GM23338 (cell line): ENCODE data around the gene SEMA5A. TPM values are rescaled to one million over a fixed set of nuclear protein-coding genes. Genes with fewer than 3 reads are reported as not detected.

Source experiments
- JUNB ChIP-seq: IDR thresholded peaks from one replicate; pipeline ENCODE4 v1.6.1; 2016; ENCODE audit warnings: antibody characterized with exemption; ENCODE audit not compliant: unreplicated experiment
- NANOG ChIP-seq: IDR thresholded peaks from 2 replicates; pipeline ENCODE4 v1.6.1; 2016; ENCODE audit warnings: antibody characterized with exemption, borderline replicate concordance
- STAT1 ChIP-seq: IDR thresholded peaks from one replicate; pipeline ENCODE4 v1.6.1; 2016; ENCODE audit warnings: antibody characterized with exemption; ENCODE audit not compliant: unreplicated experiment
- ZNF462 ChIP-seq: fragments of 250-450 bp; sonication (Bioruptor Pico); IDR thresholded peaks from 2 replicates; pipeline ENCODE4 v1.5.0; 2020; ENCODE audit warnings: mild to moderate bottlenecking, moderate library complexity
- polyA plus RNA-seq: library from polyadenylated mRNA; unstranded; fragments of >200 nt; fragmentation: Nextera tagmentation; extraction: Ambion mirVana; gene quantifications from 2 replicates; pipeline ENCODE4 v1.2.1, GENCODE V29; 2016
- total RNA-seq: library from RNA; depleted of rRNA; stranded (reverse); fragments of >200 nt; shearing (Covaris generic); gene quantifications from 2 replicates; pipeline ENCODE4 v1.2.3, GENCODE V29; 2014
- TF ChIP-seq, protein P1 (sequence below), 2 experiments: fragments of 200-600 bp in 1 of 2; sonication (generic) in 1 of 2; conservative IDR thresholded peaks; 2 replicates each; pipeline versions ENCODE4 v1.5.1 to v1.6.1; 2016 to 2017; ENCODE audit warnings: antibody characterized with exemption in 2 of 2, low read depth in 2 of 2, mild to moderate bottlenecking in 2 of 2, moderate library complexity in 1 of 2
- TF ChIP-seq, protein P2 (sequence below): IDR thresholded peaks from 2 replicates; pipeline ENCODE4 v1.6.1; 2016; ENCODE audit warnings: antibody characterized with exemption

The SEMA5A gene
- total and polyA plus RNA-seq, 2 experiments from 2014 or later: 2.1 to 8.1 TPM

- TF ChIP-seq ZNF462 (CRISPR knock-in tag) (no peak), STAT1 (no peak), JUNB (no peak), NANOG (no peak)
- TF ChIP-seq, protein P1, sequence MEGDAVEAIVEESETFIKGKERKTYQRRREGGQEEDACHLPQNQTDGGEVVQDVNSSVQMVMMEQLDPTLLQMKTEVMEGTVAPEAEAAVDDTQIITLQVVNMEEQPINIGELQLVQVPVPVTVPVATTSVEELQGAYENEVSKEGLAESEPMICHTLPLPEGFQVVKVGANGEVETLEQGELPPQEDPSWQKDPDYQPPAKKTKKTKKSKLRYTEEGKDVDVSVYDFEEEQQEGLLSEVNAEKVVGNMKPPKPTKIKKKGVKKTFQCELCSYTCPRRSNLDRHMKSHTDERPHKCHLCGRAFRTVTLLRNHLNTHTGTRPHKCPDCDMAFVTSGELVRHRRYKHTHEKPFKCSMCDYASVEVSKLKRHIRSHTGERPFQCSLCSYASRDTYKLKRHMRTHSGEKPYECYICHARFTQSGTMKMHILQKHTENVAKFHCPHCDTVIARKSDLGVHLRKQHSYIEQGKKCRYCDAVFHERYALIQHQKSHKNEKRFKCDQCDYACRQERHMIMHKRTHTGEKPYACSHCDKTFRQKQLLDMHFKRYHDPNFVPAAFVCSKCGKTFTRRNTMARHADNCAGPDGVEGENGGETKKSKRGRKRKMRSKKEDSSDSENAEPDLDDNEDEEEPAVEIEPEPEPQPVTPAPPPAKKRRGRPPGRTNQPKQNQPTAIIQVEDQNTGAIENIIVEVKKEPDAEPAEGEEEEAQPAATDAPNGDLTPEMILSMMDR (conservative IDR thresholded peaks at IDR 0.05; ENCODE audit: low read depth in 2 of 2): no peak
- TF ChIP-seq, protein P2, sequence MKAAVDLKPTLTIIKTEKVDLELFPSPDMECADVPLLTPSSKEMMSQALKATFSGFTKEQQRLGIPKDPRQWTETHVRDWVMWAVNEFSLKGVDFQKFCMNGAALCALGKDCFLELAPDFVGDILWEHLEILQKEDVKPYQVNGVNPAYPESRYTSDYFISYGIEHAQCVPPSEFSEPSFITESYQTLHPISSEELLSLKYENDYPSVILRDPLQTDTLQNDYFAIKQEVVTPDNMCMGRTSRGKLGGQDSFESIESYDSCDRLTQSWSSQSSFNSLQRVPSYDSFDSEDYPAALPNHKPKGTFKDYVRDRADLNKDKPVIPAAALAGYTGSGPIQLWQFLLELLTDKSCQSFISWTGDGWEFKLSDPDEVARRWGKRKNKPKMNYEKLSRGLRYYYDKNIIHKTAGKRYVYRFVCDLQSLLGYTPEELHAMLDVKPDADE: no peak
Measured at GRCh38 chr5:9009931-9010651, 535.8 kb downstream of the SEMA5A start (continued).
